MM.1S (cell line): ENCODE measurements around the gene EXOC2.

ENCODE experiments used
- DNase-seq: peaks from one replicate; pipeline ENCODE4 v3.0.0-alpha.2; 2015
- H2AFZ ChIP-seq: fragments of 300-600 bp; sonication (generic); 2 replicates; pipeline ENCODE4 v1.6.0; 2016; ENCODE audit warnings: antibody characterized with exemption, low read length
- H3F3A ChIP-seq: fragments of 300-600 bp; sonication (generic); 2 replicates; pipeline ENCODE4 v1.6.1; 2016; ENCODE audit warnings: mild to moderate bottlenecking, antibody characterized with exemption, low read length, moderate library complexity, mixed read lengths; ENCODE audit not compliant: insufficient read depth
- H3K27ac ChIP-seq: fragments of 300-600 bp; sonication (generic); 2 replicates; pipeline ENCODE4 v1.5.1; 2016; ENCODE audit warnings: mild to moderate bottlenecking, low read length
- H3K27me3 ChIP-seq: fragments of 300-600 bp; sonication (generic); replicated peaks from 2 replicates; pipeline ENCODE4 v1.6.0; 2016; ENCODE audit warnings: low read length; ENCODE audit not compliant: insufficient read depth
- H3K36me3 ChIP-seq: fragments of 300-600 bp; sonication (generic); replicated peaks from 2 replicates; pipeline ENCODE4 v1.6.1; 2016; ENCODE audit warnings: mild to moderate bottlenecking, low read length, mixed read lengths; ENCODE audit not compliant: insufficient read depth
- H3K4me1 ChIP-seq: fragments of 300-600 bp; sonication (generic); 2 replicates; pipeline ENCODE4 v1.6.1; 2016; ENCODE audit warnings: low read length, mixed read lengths
- H3K4me2 ChIP-seq: fragments of 300-600 bp; sonication (generic); 2 replicates; pipeline ENCODE4 v1.6.0; 2016; ENCODE audit warnings: low read depth, low read length
- H3K4me3 ChIP-seq: fragments of 300-600 bp; sonication (generic); 2 replicates; pipeline ENCODE4 v1.5.1; 2016; ENCODE audit warnings: low read length, mixed read lengths
- H3K79me2 ChIP-seq: fragments of 300-600 bp; sonication (generic); 2 replicates; pipeline ENCODE4 v1.6.1; 2016; ENCODE audit warnings: mixed run types, low read length, mixed read lengths
- H3K9ac ChIP-seq: fragments of 300-600 bp; sonication (generic); 2 replicates; pipeline ENCODE4 v1.6.1; 2016; ENCODE audit warnings: low read length, mixed read lengths
- H3K9me2 ChIP-seq: fragments of 300-600 bp; sonication (generic); replicated peaks from 2 replicates; pipeline ENCODE4 v1.6.1; 2016; ENCODE audit warnings: mild to moderate bottlenecking, low read length, mixed read lengths; ENCODE audit not compliant: insufficient read depth
- H3K9me3 ChIP-seq: fragments of 300-600 bp; sonication (generic); replicated peaks from 2 replicates; pipeline ENCODE4 v1.6.1; 2016; ENCODE audit warnings: mild to moderate bottlenecking, low read length, mixed read lengths; ENCODE audit not compliant: insufficient read depth
- H4K20me1 ChIP-seq: fragments of 300-600 bp; sonication (generic); 2 replicates; pipeline ENCODE4 v1.6.1; 2016; ENCODE audit warnings: mild to moderate bottlenecking, low read length, moderate library complexity, mixed read lengths; ENCODE audit not compliant: insufficient read depth
- CTCF ChIP-seq: fragments of 300-600 bp; sonication (generic); IDR thresholded peaks from 2 replicates; pipeline ENCODE4 v1.5.1; 2016; ENCODE audit warnings: antibody characterized with exemption, low read length, mixed read lengths
- EZH2 ChIP-seq: fragments of 300-600 bp; sonication (generic); optimal IDR thresholded peaks from 2 replicates; pipeline ENCODE3; 2017; ENCODE audit warnings: low read depth, mild to moderate bottlenecking, antibody characterized with exemption, low read length, mixed read lengths
- EZH2phosphoT487 ChIP-seq: fragments of 300-600 bp; sonication (generic); IDR thresholded peaks from 2 replicates; pipeline ENCODE4 v1.6.1; 2018; ENCODE audit warnings: antibody characterized with exemption, low read length

Gene EXOC2

DNA sequence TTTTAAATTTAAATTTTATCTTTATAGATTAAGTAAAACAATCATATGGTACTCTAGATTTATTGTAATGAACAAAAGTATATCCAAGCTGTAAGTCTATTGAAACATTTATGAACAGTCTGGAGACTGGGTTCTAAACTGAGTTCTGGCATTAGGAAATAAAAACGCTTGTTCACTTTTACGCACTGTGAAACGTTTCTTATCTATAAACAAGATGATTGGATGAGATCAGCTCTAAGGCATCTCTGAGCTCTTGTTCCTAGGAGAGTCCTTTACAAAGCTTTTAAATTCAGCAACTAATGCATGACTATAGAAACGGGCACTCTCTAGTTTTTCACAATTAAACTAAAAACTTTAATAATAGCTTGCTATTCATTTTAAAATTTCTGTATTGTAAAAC, 42.8 kb downstream of the EXOC2 start:
- no peak for TF ChIP-seq EZH2phosphoT487
- TF ChIP-seq CTCF = no peak
- no peak for TF ChIP-seq EZH2
- H3K79me2 ChIP-seq = no peaks in the 10 kb centered on the region
- H3K27me3 ChIP-seq = no peaks in the 10 kb centered on the region
- no peaks in the 10 kb centered on the region for H3K9me3 ChIP-seq
- DNase-seq = no peak
- no peaks in the 10 kb centered on the region for H3K9me2 ChIP-seq
- H3K4me3 ChIP-seq = no peak overlapping the region
- H4K20me1 ChIP-seq = no peaks in the 10 kb centered on the region
- no peak overlapping the region for H3K27ac ChIP-seq
- no peaks in the 10 kb centered on the region for H3F3A ChIP-seq
- H3K9ac ChIP-seq = no peak overlapping the region
- H2AFZ ChIP-seq = no peak overlapping the region
- no peaks in the 10 kb centered on the region for H3K4me1 ChIP-seq
- H3K36me3 ChIP-seq = no peaks in the 10 kb centered on the region
- H3K4me2 ChIP-seq = no peak overlapping the region

DNA sequence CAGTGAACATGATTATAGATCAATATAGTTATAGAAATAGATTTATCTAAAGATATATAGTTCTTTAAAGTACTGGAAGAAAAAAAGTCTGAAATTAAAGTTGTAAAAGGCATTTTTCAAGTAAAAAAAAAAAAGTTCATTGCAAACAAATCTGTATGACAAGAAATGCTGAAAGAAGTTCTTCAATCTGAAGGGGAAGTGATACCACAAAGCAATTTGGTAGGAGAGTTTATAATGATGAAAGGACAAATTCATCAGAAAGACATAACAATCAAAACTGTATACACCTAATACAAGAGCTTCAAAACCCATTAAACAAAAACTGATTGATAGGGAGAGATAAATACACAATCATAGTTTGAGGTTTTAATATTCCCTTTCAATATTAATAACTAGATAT, 50.1 kb downstream of the EXOC2 start:
- H3K9me3 ChIP-seq = no peaks in the 10 kb centered on the region
- no peaks in the 10 kb centered on the region for H4K20me1 ChIP-seq
- no peaks in the 10 kb centered on the region for H3K27me3 ChIP-seq
- no peaks in the 10 kb centered on the region for H3K36me3 ChIP-seq
- no peak overlapping the region for H3K9ac ChIP-seq
- no peak overlapping the region for H3K4me2 ChIP-seq
- H3F3A ChIP-seq = no peaks in the 10 kb centered on the region
- no peak overlapping the region for H3K4me3 ChIP-seq
- TF ChIP-seq CTCF (no peak), EZH2phosphoT487 (no peak)
- no peaks in the 10 kb centered on the region; the same call in 1 of the 2 replicates for H3K79me2 ChIP-seq
- DNase-seq = no peak
- H3K4me1 ChIP-seq = no peaks in the 10 kb centered on the region
- no peaks in the 10 kb centered on the region for H3K9me2 ChIP-seq
- no peak overlapping the region for H3K27ac ChIP-seq
- no peak overlapping the region for H2AFZ ChIP-seq

GRCh38 chr6:641225-641985, 51.5 kb downstream of the EXOC2 start:
- H3K9ac ChIP-seq = no peak overlapping the region
- no peak overlapping the region for H3K27ac ChIP-seq
- H3K27me3 ChIP-seq = no peaks in the 10 kb centered on the region
- H2AFZ ChIP-seq = no peak overlapping the region
- H3F3A ChIP-seq = no peaks in the 10 kb centered on the region
- H3K9me2 ChIP-seq = no peaks in the 10 kb centered on the region
- H3K79me2 ChIP-seq = no peaks in the 10 kb centered on the region; the same call in 1 of the 2 replicates
- H3K4me3 ChIP-seq = no peak overlapping the region
- no peaks in the 10 kb centered on the region for H3K36me3 ChIP-seq
- H4K20me1 ChIP-seq = no peaks in the 10 kb centered on the region
- H3K9me3 ChIP-seq = no peaks in the 10 kb centered on the region
- TF ChIP-seq EZH2 (no peak), EZH2phosphoT487 (no peak), CTCF (no peak)
- no peak for DNase-seq
- H3K4me1 ChIP-seq = no peaks in the 10 kb centered on the region
- no peak overlapping the region for H3K4me2 ChIP-seq
